Stimulated activated effector memory CD8-positive, alpha-beta T cell treated with anti-CD3 and anti-CD28 coated beads, Interleukin-12 subunit alpha, Interleukin-12 subunit beta, amount 100 ng/mL, for 72 hours (primary cell): ENCODE results near the gene TMA7B.

Source experiments
- ATAC-seq: fragments of 150-1000 bp; cut with Tn5 transposase; 2 replicates; pipeline ENCODE4 v1.10.0; 2021
- DNase-seq, 2 donors: peaks; one replicate each; pipeline ENCODE4 v3.0.0; 2021 to 2022; ENCODE audit warnings: low spot score in 2 of 2
- H3K27ac Mint-ChIP-seq: one replicate; pipeline ENCODE4 v1.8.0; 2022; ENCODE audit warnings: mild to moderate bottlenecking, mixed read lengths
- H3K36me3 Mint-ChIP-seq: one replicate; pipeline ENCODE4 v1.8.0; 2022; ENCODE audit warnings: mild to moderate bottlenecking, mixed read lengths
- H3K4me1 Mint-ChIP-seq: one replicate; pipeline ENCODE4 v1.8.0; 2022; ENCODE audit warnings: mixed read lengths
- H3K4me3 Mint-ChIP-seq: one replicate; pipeline ENCODE4 v1.8.0; 2022; ENCODE audit warnings: mild to moderate bottlenecking, mixed read lengths
- H3K9me3 Mint-ChIP-seq: one replicate; pipeline ENCODE4 v1.8.0; 2022; ENCODE audit warnings: mixed read lengths

Gene TMA7B

DNA sequence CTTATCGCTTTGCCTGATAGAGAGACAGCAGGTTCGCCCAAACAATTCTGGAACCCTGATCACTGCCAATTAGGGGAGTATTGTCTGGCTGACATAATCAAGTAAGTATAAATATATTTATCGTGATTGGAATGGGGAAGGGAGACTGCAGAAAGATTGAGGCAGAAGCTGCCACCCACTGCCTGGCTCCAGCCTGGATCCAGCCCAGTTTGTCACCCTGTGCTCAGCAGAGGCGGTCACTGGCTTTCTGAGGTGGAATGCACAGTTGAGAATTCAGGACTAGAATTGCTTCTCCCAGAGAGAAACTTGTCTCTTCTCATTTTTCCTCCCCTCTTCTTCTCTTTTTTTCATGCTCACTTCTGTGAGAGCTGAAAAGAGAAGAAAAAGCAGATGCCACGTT is 33.4 kb upstream of the TMA7B start:
- H3K4me1 Mint-ChIP-seq = peaks cover 46% of the 10 kb centered on the region
- DNase-seq = no peak
- no peak for ATAC-seq

DNA sequence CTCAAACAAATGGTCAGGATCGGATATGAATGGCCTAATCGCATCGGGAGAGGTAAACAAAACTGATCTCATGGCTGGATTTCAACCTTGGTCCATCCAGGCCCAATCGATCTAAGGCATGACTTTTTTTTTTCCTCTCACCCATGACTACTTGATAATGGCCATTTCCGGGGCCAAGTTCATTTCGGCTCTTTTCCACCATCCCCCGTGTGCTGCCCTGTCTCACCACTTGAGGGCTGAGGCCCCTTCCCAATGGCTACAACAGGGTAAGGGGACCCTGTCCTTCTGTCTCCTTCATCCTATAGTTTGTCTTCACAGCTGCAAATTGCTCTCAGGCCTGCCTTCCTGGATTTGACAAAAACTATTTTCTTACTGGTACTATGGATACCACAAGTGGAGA is 32.7 kb upstream of the TMA7B start:
- H3K9me3 Mint-ChIP-seq = no peaks in the 10 kb centered on the region
- peaks cover 38% of the 10 kb centered on the region for H3K4me1 Mint-ChIP-seq
- no peak overlapping the region for H3K27ac Mint-ChIP-seq
- H3K4me3 Mint-ChIP-seq = no peak overlapping the region
- ATAC-seq = peak; percentile 45
- DNase-seq = no peak
- peaks cover 16% of the 10 kb centered on the region for H3K36me3 Mint-ChIP-seq

More for the DNA sequence above, 33.4 kb upstream of the TMA7B start:
- no peak overlapping the region for H3K27ac Mint-ChIP-seq
- H3K36me3 Mint-ChIP-seq = peaks cover 21% of the 10 kb centered on the region
- no peak overlapping the region for H3K4me3 Mint-ChIP-seq
- H3K9me3 Mint-ChIP-seq = no peaks in the 10 kb centered on the region

DNA sequence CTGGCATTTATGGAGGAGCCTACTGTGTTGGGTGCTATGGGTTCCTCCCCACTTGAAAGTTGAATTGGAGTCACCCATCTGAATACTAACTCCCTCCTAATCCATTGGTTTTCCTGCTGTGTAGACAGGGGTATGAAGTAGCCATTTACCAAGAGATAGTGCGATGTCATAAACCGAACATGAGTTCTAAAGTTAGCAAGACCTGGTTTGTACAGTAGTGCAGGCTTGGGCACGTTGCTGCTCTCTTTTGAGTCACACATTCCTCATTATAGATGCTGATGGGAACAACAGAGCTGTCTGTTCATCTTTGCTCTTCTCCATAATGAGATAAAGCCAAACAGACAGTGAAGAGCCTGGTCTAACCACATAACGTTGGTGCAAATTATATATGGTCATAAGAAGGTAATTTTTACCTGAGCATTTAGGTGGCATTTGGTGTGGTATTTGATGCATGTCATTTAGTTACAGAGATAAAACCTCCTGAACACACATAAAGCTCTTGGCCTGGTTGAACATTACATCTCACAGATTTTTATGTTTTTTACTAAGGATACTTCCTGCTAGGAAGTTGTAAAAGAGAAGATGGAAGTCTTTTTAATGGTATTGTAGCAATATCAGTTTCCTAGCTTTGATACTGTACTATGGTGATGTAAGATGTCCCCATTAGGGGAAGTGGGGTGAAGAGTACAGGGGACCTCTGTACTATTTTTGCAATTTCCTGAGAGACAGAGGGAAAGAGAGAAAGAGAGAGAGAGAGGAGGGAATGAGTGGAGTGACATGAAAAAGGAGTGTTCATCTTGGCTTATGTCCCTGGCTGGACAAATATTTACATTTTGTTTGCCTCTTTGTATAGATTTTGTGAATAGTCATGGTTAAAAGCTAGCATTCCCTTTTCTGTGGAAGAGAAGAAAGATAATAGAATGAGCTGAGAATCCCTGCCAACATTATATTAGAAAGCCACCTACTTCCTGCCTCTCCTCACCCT is 31.4 kb upstream of the TMA7B start:
- Mint-ChIP-seq H3K9me3 (no peaks in the 10 kb centered on the region), H3K4me3 (no peak overlapping the region), H3K36me3 (peaks cover 16% of the 10 kb centered on the region), H3K27ac (no peak overlapping the region), H3K4me1 (peaks cover 41% of the 10 kb centered on the region)
- ATAC-seq (peak; percentile 47), DNase-seq (no peak)

DNA sequence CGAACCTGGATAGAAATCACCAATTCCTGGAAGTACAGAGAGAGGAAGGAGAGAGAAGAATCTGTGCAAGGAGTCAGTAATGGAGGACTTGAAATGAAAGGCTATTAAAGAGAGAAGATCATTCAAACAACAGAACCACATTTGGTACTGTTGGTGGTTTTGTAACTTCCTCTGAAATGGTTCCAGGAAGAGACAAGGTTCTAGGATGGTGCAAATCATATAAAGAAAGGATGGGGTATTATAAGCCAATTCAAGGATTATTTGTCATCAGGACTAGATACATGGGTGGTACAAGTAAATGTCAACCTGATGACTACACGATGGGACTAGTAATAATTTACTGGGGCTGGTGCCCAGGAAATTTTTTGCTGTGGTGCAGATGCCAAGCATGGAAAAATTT is 28.9 kb upstream of the TMA7B start:
- Mint-ChIP-seq H3K4me1 (peaks cover 41% of the 10 kb centered on the region), H3K9me3 (no peaks in the 10 kb centered on the region), H3K36me3 (peaks cover 14% of the 10 kb centered on the region), H3K27ac (no peak overlapping the region), H3K4me3 (no peak overlapping the region)
- ATAC-seq (peak; percentile 57), DNase-seq (no peak)

DNA sequence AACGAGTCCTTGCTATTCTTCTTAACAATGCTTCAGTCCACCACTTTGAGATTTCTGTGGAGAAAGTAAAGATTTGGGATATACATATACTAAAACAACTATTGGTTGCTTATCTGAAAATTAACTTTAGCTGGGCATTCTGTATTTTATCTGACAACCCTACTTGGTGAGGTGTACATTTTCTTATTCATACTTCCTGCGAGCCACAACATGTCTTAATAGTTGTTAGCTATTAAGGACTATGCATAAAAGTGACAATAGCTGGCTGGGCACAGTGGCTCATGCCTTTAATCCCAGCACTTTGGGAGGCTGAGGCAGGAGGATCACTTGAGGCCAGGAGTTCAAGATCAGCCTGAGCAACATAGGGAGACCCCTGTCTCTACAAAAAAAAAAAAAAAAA is 28.0 kb upstream of the TMA7B start:
- Mint-ChIP-seq H3K9me3 (no peaks in the 10 kb centered on the region), H3K36me3 (peaks cover 13% of the 10 kb centered on the region), H3K4me1 (peaks cover 47% of the 10 kb centered on the region), H3K27ac (no peak overlapping the region), H3K4me3 (no peak overlapping the region)
- DNase-seq (no peak), ATAC-seq (no peak)

GRCh38 chr22:39932918-39933649 is 27.1 kb upstream of the TMA7B start:
- DNase-seq = peak; percentile 47 to 85
- peak; percentile 56 for ATAC-seq
- H3K27ac Mint-ChIP-seq = peak overlapping the region; percentile 87
- H3K36me3 Mint-ChIP-seq = peaks cover 13% of the 10 kb centered on the region
- peaks cover 56% of the 10 kb centered on the region for H3K4me1 Mint-ChIP-seq
- peak overlapping the region; percentile 70 for H3K4me3 Mint-ChIP-seq
- H3K9me3 Mint-ChIP-seq = no peaks in the 10 kb centered on the region

GRCh38 chr22:39933741-39934140 is 26.5 kb upstream of the TMA7B start:
- ATAC-seq = peak; percentile 24
- DNase-seq = no peak
- peaks cover 62% of the 10 kb centered on the region for H3K4me1 Mint-ChIP-seq
- H3K27ac Mint-ChIP-seq = peak overlapping the region; percentile 87
- no peaks in the 10 kb centered on the region for H3K9me3 Mint-ChIP-seq
- peak overlapping the region; percentile 70 for H3K4me3 Mint-ChIP-seq
- H3K36me3 Mint-ChIP-seq = peaks cover 13% of the 10 kb centered on the region

DNA sequence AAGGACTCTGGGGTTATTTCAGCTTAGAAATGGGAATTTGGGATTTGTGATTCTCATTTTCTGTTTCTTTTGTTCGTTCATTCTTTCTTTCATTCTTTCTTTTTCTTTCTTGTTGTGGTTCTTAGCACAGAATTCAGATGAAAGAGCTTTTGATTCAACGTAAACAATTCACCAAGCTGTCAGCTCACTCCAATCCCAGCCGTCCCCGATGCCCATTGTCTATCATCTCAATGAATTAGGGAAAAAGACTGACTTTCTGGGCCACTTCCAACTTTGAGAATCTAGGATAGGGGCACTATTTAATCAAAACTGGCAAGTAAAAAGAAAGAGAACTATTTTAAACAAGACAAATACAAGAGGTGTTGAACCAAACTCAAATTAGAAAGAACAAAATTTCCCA is 25.1 kb upstream of the TMA7B start:
- H3K4me1 Mint-ChIP-seq = peaks cover 74% of the 10 kb centered on the region
- DNase-seq = no peak
- peaks cover 19% of the 10 kb centered on the region for H3K36me3 Mint-ChIP-seq
- peak overlapping the region; percentile 70 for H3K4me3 Mint-ChIP-seq
- ATAC-seq = no peak
- no peaks in the 10 kb centered on the region for H3K9me3 Mint-ChIP-seq
- H3K27ac Mint-ChIP-seq = peak overlapping the region; percentile 87

GRCh38 chr22:39935612-39936011 is 24.6 kb upstream of the TMA7B start:
- ATAC-seq (no peak), DNase-seq (no peak)
- H3K36me3 Mint-ChIP-seq = peaks cover 24% of the 10 kb centered on the region
- H3K9me3 Mint-ChIP-seq = no peaks in the 10 kb centered on the region
- peaks cover 79% of the 10 kb centered on the region for H3K4me1 Mint-ChIP-seq
- peak overlapping the region; percentile 70 for H3K4me3 Mint-ChIP-seq
- H3K27ac Mint-ChIP-seq = peak overlapping the region; percentile 87

DNA sequence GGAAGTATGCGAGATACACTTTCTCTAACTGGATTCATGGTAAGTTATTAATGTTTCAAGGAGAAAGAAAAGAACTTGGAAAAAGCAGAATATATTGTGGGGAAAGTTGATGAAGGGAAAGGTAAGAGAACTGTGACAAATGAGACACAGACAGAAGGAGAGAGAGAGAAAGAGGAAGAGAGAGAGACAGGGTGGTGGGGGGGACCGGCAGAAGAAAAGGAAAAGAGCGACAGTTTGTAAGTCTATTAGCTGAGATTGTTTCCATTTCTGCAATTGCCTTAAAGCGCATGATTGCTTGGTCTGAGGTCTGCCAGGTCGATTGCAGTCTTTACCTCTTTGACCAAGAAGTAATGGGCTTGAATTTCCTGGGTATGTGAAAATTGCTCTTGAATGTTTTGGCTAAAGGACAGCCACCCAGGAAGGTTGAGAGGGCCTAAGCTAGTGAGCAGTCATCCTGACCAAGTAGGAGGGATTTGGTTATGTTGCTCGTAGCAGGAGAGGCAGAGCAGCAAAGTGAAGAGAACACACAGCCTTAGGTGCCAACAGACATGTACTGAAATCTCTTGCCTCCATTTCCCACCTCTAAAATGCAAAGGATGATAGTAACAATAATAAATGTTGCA is 23.6 kb upstream of the TMA7B start:
- Mint-ChIP-seq H3K4me1 (peaks cover 89% of the 10 kb centered on the region), H3K4me3 (peak overlapping the region; percentile 70), H3K27ac (peak overlapping the region; percentile 87), H3K36me3 (peaks cover 29% of the 10 kb centered on the region), H3K9me3 (no peaks in the 10 kb centered on the region)
- ATAC-seq (no peak), DNase-seq (no peak)

DNA sequence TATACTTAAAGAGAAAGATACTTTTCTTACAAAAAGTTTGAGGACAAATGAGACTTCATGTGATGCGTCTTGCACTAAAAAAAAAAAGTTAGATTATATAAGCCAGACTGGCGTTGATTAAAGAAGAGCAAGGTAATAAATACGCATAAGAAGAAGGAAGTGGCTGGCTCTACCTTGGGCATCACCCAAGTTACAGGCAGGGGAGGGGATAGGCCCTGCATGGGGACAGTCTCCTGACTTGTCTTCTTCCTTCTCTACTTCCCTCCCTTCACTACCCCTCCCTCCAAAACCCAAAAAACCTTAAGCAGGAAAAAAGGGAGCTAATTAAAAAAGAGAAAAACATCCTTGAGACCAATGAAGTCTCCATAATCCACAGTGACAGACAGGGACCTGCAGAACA is 22.3 kb upstream of the TMA7B start:
- DNase-seq (no peak), ATAC-seq (no peak)
- Mint-ChIP-seq H3K9me3 (no peaks in the 10 kb centered on the region), H3K4me1 (peaks cover 96% of the 10 kb centered on the region), H3K27ac (peak overlapping the region; percentile 75), H3K4me3 (peak overlapping the region; percentile 70), H3K36me3 (peaks cover 29% of the 10 kb centered on the region)

GRCh38 chr22:39938509-39939111 is 21.6 kb upstream of the TMA7B start:
- ATAC-seq (peak; percentile 63), DNase-seq (no peak)
- Mint-ChIP-seq H3K4me1 (peaks cover 96% of the 10 kb centered on the region), H3K36me3 (peaks cover 29% of the 10 kb centered on the region), H3K9me3 (no peaks in the 10 kb centered on the region), H3K27ac (peak overlapping the region; percentile 75), H3K4me3 (peak overlapping the region; percentile 70)

DNA sequence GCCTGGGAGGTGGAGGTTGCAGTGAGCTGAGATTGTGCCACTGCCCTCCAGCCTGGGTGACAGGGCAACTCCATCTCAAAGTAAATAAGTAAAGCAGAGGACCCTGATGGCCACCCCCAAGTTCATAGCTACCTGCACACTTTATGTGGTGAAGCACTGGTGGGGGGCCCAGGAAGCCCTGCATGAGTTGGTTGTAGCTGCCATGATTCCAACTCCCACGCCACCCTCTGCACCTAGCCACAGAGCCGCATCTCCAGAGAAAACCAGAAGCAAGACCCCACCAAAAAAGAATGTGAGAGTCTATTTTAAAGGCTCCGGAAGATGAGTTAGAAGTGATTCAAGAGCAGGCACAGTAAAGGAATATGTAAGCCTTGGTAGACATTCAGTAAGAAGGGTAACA is 20.4 kb upstream of the TMA7B start:
- no peak for ATAC-seq
- H3K36me3 Mint-ChIP-seq = peaks cover 32% of the 10 kb centered on the region
- no peak for DNase-seq
- H3K9me3 Mint-ChIP-seq = no peaks in the 10 kb centered on the region
- H3K4me3 Mint-ChIP-seq = peak overlapping the region; percentile 57
- peak overlapping the region; percentile 75 for H3K27ac Mint-ChIP-seq
- H3K4me1 Mint-ChIP-seq = peaks cover 96% of the 10 kb centered on the region

DNA sequence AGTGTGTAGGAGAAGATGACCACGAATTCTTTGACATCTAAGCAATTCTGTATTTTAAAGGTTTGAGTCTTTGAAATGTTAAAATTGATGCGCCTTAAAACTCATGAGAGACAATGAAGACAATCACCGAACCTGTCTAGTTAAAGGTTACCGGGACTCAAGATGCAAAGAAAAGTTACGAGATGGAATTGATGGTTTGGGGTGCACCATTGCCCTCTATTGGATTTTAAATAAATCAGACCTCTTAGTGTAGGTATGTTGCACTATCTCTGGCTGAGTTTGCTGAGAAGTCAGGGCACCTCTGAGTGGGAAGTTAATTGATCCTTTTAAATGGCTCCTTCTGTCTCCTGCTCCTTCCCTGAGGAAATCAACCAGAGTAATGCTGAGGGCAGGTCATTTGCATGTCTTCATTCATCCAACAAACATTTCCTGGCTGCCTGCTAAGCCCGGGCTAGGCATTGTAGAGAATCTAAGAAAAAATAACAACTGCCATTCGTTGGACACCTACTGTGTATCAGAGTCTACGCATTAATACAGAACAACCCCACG is 19.4 kb upstream of the TMA7B start:
- peaks cover 93% of the 10 kb centered on the region for H3K4me1 Mint-ChIP-seq
- H3K4me3 Mint-ChIP-seq = peak overlapping the region; percentile 57
- ATAC-seq (peak; percentile 62), DNase-seq (no peak)
- H3K36me3 Mint-ChIP-seq = peaks cover 34% of the 10 kb centered on the region
- no peaks in the 10 kb centered on the region for H3K9me3 Mint-ChIP-seq
- H3K27ac Mint-ChIP-seq = peak overlapping the region; percentile 75

GRCh38 chr22:39941601-39942000 is 18.6 kb upstream of the TMA7B start:
- peak overlapping the region; percentile 55 for H3K4me3 Mint-ChIP-seq
- DNase-seq = no peak
- peak overlapping the region; percentile 75 for H3K27ac Mint-ChIP-seq
- peaks cover 87% of the 10 kb centered on the region for H3K4me1 Mint-ChIP-seq
- peaks cover 35% of the 10 kb centered on the region for H3K36me3 Mint-ChIP-seq
- no peaks in the 10 kb centered on the region for H3K9me3 Mint-ChIP-seq
- no peak for ATAC-seq
